ENCODE results near the gene BST1. TPM values are rescaled to one million over a fixed set of nuclear protein-coding genes. Genes with fewer than 3 reads are reported as not detected.
A peak's percentile ranks its signal among the peaks of the same experiment; 100 is the strongest.

BST1 gene, protein sequence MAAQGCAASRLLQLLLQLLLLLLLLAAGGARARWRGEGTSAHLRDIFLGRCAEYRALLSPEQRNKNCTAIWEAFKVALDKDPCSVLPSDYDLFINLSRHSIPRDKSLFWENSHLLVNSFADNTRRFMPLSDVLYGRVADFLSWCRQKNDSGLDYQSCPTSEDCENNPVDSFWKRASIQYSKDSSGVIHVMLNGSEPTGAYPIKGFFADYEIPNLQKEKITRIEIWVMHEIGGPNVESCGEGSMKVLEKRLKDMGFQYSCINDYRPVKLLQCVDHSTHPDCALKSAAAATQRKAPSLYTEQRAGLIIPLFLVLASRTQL
- 3.8 and 11.0 TPM in 2 replicates for total RNA-seq (2014; rRNA removed; shearing (Covaris generic))

DNA sequence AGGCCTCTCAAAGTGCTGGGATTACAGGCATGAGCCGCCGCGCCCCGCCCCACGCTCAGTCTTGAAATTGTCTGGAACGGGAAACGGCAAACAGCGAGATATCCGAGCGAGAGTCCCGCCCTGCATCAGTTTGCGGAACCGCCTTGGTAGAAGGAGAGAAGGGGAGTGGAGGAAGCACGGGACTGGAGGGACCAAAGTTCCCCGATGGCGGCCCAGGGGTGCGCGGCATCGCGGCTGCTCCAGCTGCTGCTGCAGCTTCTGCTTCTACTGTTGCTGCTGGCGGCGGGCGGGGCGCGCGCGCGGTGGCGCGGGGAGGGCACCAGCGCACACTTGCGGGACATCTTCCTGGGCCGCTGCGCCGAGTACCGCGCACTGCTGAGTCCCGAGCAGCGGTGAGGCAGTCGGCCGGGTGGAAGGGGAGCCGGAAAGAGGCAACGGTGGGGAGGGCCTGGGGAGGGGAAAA lies at the start of gene BST1:
TSS of gene BST1 (plus strand) at position 125 of the 463 bp plus-strand sequence. CDS start at position 205, 80 bp downstream.
- DNase-seq (ENCODE audit: low read depth) = peak; percentile 54

DNA sequence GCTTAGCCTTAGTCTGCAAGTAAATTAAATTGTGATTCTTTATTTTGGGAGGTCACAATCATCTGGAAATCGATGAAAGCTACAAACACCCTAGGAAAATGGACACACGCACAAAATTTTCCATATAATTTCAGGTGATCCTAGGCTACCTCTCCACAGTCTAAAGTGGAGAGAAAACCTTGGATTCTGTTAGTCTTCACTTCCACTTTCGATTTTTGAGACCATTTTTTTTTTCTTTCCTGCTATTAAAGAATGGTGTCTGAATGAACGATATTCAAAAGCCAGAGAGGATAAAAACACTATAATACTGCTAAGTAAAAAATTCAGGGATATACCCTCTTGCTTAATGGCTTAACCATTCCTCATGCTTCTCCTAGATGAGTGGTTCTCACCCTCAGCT lies 49.4 kb upstream of the BST1 start:
- no peak for DNase-seq (ENCODE audit: low read depth)

DNA sequence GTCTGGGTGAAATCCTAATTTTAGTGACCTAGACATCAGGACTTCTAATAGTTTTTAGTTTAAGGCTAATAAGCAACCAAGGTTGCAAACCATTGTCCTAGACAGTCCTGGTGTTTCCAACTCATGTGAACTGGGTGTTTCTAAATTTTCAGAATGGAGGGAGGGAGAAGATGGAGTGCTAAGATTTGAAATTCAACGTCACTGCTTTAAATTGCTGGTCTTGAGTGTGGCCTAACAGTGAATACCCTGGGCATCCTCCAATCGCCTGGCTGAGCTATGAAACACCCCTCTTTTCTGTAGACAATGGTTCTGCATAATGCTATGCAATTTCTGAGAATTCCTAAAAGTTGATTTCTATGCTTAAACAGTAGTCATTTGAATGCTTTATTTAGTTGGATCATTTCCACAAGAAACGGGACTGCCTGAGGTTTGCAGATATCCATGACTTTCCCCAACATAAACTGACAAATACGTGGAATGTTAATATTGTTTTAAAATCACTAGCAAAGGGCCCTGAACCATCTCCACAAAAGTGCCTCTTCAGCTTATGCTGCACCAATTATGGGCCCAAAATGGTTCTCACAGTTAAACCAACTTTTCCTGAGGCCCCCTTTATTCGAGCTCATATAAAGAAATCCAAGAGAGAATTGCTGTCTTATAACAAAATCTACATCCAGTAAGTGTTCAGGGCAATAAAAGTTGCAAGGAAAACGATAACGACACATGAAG lies 48.8 kb upstream of the BST1 start:
- peak; percentile 68 for DNase-seq (ENCODE audit: low read depth)

DNA sequence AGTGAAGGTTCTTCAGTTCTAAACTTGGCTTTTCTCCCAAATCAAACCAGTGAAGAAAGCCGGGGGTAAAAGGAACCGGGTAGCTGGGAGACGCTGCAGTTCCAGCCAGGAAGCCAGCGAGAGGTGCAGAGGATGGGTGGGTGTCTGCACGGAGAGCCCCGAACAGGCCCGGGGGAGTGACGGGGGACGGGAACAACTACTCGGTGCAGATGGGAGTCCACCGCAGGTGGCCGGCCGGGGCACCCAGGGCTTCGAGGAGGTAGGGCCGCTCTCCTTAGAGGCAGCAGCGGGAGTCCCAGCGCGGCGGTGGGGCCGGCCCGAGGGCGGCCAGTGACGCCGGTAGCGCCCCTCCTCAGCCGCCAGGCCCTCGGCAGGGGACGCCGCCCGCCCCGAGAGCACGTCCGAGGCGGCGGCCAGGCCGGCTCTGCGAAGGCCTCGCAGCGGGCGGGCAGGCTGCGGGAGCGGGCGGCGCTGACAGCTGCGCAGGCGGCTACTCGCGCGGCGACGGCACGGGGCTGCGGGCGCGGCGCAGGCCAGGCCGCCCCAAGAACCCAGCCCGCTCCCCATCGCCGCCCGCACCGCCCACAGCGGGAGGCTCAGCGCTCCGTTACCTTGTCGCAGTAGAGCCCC lies 48.2 kb upstream of the BST1 start:
- DNase-seq (ENCODE audit: low read depth) = peak; percentile 48

DNA sequence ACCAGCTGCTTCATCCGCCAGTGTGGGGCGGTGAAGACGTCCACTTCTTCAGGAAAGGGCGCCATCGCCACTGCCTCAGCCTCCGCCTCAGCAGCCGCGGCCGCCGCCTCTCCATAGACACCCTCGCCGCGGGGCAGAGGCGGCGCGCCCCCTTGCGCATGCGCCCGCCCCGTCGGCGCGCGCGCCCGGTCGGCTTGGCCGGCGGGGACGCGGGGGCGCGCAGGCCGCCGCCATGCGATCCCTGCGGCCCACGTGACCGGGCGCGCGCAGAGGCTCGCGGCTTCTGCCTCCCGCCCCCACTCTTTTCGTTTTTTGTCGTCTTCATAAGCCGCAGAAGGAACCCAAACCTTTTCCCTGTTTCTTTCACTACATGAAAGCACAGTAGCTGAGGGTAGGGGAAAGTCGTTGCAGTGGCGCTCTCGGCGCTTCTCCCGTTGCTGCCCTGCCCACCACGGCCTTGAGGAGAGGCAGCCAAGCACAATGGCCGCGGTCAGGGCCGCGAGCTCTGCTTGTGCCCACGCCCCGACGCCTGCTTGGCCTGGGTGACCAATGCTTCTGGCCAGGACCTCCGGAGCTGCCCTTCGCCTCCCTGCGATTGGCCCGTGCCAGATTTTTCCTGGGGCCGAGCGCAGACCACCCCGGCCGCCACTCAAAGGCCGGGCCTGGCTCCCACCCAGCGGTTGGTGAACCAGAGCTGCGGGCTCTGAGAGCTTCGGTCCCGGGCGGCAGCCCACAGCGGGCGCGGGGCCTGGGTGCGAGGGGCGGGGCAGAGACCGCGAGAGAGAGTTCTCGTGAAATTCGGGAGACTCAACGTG lies 47.4 kb upstream of the BST1 start, which contains the start of gene FBXL5:
TSS of gene FBXL5 (minus strand) at position 135 of the 815 bp plus-strand sequence. CDS start at position 65, 70 bp downstream.
- peak; percentile 93 for DNase-seq (ENCODE audit: low read depth)

DNA sequence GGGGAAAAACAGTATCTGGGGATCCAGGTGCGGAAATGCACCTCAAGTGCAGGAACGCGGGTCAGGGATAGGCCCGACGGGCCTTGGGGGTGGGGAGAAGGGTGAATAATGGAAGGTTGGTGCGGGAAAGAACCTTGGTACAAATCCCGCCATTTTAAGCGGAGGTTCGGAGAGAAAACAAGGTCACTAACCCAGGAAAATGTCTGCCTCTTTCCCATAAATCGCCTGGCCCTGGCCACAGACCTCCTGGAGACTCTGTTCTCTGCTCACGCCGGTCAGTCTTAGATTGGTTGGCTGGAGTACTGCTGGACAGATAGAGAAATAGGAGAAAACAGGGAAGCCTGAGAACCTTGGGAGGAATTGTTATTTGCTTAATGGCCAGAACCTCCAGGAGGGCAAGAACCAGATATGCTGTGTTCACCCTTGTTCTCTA lies 46.8 kb upstream of the BST1 start:
- DNase-seq (ENCODE audit: low read depth) = peak; percentile 57

DNA sequence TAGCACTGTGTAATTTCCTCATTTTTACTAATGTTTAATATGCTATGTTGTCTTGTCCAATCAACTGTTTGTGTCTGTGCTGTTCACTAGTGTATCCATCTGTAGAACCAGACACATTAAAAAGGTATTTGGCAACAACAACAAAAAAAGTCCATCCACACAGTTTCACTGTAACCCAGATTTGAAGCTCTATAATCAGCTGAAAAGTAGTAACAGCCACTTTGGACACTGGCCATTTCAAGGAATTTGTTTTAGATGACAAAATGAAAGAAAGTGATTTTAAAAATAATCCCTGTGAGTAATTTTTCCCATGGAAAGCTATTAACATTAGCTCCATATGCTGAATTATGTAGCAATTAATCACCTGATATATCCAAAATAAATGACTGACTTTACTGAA lies 45.5 kb upstream of the BST1 start:
- DNase-seq (ENCODE audit: low read depth) = no peak

DNA sequence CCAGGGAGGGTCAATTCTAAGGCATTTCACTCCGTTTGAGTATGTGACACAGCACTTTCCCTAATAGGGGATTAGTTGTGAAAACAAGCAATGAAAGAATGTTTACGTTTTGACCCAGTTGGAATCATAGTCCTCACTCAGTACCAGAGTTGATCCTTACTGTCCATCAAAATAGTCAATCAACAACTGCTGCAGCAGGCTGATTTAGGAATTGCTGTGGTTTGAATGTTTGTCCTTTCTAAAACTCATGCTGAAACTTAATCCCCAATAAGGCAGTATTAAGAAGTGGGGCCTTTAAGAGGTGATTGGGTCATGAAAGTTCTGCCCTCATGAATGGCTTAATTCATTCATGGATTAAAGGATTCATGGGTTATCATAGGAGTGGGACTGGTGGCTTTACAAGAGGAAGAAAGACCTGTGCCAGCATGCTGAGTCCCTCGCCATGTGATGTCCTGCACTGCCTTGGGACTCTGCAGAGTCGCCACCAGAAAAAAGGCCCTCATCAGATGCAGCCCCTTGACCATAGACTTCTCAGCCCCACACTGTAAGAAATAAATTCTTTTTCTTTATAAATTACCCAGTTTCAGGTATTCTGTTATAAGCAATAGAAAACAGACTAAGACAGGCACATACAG lies 44.6 kb upstream of the BST1 start:
- DNase-seq (ENCODE audit: low read depth) = no peak

DNA sequence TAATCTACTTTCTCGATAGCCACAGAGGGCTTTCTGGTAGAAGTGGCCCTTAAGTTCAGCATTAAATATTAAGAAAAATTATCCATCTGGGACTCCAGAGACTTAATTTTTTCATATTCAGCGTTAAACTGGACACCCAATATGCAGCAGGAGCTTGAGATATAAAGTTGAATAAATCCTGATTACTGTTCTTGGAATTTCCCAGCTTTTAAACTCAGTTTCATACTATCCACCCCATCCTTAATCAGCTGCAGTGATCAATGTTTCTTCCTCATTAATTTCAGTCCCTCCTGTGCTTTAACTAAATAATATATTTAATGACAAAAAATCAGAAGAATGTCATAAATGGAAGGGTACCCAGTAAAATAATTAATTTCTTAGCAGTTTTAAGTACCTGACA lies 44.1 kb upstream of the BST1 start:
- no peak for DNase-seq (ENCODE audit: low read depth)

DNA sequence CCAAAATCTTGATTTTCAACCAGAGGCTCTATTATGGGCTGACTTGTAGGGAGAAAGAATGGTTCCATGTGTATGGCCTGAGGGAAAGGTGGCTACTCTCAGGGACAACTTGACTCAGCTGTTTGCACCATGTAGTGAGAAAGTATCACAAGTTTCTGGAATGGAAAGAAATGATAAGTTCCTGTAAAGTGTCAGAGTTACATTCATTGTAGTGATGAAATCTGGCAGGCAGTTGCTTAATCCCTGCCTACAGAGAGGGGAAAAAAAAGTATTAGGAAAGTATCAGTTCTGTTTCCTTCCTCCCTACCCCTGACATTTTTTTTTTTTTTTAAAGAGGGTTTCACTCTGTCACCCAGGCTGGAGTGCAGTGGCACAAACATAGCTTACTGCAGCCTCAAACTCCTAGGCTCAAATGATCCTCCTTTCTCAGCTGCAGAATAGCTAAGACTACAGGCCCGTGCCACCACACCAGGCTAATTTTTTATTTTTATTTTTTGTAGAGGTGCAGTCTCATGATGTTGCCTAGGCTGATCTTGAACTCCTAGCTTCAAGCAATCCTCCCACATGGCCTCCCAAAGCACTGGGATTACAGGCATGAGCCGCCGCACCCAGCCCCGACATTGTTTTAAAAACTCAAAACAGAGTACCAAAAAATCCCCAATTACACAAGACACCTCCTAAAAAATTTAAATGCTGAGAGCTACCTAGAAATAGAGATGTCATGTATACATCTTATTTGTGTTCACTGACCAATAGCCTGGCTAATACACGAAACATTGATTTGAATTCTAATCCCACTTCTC lies 42.9 kb upstream of the BST1 start:
- no peak for DNase-seq (ENCODE audit: low read depth)

DNA sequence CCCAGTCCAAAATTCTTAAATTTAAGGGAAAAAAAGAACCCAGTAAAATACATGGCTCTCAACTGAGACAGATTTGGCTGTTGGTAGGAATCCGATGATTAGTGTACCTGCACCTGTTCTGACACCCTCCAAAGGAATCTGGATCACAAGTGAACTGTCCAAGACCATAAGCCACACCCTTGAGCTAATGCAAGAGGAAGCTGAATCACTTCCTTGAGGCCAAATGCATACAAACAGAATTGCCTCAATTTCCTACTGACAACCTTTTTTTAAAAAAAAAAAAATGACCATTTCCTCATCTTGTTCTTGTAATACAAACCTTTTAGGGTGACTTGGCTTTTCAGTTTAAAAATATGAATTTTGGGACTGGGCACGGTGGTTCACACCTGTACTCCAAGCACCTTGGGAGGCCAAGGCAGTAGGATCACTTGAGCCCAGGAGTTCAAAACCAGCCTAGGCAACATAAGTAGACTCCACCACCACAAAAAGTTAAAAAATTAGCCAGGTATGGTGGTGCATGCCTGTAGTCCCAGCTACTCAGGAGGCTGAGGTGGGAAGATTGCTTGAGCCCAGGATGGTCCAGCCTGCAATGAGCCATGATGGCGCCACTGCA lies 37.0 kb upstream of the BST1 start:
- peak; percentile 67 for DNase-seq (ENCODE audit: low read depth)

DNA sequence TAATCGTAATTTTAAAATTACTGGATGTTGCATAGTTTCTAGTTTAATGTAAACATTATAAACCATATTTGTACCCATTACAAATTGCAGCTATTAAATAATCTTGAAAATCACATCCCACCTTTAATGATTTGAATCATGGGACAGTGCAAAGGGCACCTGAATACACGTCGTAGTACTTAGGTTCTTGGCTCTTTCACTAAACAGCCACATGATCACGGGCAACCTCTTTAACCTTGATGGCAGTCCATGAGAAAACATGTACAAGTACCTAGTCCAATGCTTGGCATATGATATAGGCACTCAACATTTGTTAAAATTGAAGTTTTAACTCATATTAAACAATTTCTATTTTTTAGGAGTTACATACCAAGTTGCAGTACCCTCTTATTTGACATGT lies 35.9 kb upstream of the BST1 start:
- DNase-seq (ENCODE audit: low read depth) = no peak

DNA sequence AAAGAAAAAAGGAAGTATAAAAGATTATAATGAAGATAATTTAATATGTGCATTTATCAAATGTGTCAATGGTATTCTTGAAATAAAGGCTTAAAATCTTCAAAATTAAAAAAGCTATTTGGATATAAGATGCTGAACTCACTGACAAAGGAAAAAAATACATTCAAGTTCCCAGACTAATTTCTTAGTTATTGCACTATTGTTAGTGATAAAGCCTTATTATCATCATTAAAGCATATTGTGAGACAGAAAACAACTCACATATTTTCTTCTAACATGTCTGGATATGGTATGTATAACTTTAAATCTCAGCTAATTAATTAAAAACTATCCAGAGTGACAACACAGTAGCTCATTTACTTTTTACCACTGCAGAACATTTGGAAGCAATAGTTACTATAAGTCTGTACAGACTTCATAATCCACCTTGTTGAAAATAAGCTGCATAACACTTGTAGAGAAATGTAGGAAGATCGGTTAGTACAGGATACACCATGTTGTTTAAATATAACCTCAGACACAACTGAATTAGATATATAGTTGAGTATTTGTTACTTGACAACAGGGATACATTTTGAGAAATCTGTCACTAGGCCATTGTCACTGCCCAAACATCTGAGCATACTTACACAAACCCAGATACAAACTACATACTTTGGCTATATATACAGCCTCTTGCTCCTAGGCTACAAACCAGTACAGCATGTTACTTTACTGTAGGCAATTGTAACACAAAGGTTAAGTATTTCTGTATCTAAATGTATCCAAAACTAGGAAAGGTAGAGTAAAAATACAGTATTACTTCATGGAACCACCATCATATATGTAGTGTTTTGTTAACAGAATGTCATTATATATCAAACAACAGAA lies 34.1 kb upstream of the BST1 start:
- DNase-seq (ENCODE audit: low read depth) = no peak

DNA sequence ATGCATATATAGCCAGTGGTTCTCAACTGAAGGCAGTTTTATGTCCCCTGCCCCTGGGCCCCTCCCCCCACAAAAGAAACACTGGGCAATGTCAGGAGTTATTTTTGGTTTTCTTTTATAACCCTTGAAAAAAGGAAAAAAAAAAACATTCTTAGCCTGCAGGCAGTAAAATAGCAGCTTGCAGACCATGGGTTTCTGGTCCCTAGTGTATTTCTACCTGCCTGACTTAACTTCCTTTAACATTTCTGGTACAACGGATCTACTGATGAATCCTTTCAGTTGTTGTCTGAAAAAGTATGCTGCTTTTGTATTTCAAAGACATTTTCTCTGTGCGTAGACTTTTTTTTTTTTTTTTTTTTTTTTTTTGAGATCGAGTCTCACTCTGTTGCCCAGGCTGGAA lies 32.3 kb upstream of the BST1 start:
- no peak for DNase-seq (ENCODE audit: low read depth)

DNA sequence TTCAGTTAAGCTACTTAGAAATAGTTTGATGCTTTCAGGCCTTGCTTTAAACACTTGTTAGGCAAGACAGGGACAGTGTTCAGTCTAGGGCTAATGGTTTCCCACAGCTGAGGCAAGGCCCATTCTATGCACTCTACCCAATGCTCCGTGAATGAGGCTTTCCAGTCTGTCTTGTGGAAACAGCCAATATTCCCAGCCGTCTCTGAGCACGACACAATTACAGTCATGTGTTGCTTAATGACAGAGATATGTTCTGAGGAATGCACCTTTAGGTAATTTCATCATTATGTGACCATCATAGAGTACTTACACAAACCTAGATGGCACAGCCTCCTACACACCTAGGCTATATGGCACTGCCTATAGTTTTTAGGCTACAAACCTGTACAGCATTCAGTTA lies 30.8 kb upstream of the BST1 start:
- no peak for DNase-seq (ENCODE audit: low read depth)

DNA sequence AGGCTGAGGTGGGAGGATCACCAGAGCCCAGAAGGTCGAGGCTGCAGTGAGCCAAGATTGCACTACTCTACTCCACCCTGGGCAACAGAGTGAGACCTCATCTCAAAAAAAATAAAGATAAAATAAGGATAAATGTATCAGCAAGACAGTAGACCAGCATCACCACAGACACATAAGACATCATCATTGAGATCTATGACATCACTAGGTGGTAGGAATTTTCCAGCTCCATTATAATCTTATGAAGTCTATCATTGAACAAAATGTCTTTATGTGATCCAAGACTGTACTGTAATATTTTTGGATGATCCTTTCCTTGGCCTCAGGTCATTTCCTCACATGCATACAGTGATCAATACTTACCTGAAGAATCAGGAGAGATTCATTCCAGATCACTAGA lies 29.5 kb upstream of the BST1 start:
- DNase-seq (ENCODE audit: low read depth) = no peak

DNA sequence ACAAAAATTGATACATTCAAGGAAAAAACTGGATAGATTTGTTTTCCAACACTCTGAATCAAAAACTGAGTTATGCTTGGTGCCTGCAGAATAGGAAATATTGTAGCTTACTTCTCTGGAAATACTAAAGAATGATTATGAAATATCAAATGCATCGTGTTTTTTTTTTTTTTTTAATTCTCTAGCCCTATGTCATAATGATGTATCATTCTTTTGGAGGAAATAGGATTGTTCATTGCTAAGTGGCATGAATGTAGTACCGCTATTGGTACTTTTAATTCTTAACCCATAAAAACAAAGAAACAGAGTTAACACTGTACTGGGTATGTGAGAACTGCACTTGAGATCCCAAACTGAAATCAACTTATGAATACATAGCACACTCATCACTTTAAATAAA lies 28.8 kb upstream of the BST1 start:
- DNase-seq (ENCODE audit: low read depth) = no peak

DNA sequence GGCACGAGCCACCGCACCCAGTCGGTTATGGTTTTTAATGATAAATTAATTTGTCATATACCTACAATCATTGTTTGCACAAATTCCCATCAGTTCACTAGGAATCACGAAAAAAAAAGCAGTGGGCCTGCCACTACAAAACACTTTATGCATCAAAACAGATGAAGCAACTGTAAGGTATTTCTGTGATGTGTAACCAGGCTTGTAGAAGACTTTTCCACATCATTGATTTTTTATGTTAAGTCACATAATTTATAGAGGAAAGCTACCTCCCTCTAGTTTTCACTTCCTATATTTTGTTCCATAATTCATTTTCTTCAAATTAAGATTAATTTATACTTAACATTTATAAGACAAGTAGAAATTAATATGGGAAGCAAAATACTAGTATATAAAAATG lies 27.9 kb upstream of the BST1 start:
- DNase-seq (ENCODE audit: low read depth) = no peak

DNA sequence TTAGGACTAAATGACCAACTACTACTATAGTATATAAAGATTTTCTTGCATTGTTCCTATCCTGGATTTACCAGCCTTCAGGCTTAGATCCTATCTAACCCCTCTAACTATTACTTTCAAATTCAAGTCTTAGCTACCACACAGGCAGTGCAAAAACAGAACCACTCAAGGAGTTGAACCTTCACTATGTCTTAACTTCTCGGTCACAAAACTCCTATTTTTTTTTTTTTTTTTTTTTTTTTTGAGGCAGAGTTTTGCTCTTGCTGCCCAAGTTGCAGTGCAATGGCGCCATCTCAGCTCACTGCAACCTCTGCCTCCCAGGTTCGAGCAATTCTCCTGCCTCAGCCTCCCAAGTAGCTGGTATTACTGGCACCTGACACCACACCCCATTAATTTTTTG lies 27.5 kb upstream of the BST1 start:
- DNase-seq (ENCODE audit: low read depth) = no peak
